Sciatic nerve (tissue), 2 donors: Measurements from ENCODE around the gene BIK. TPM values are rescaled to one million over a fixed set of nuclear protein-coding genes. Genes with fewer than 3 reads are reported as not detected.

ENCODE experiments used
- ATAC-seq: fragments of 200-7000 bp; cut with Tn5 transposase; one replicate; pipeline ENCODE4 v1.9.1; 2020; ENCODE audit warnings: mild to moderate bottlenecking, moderate library complexity
- DNase-seq: peaks from one replicate; pipeline ENCODE4 v3.0.0-alpha.2; 2020; ENCODE audit warnings: low spot score
- intact Hi-C: fragments of 100-400 bp; cut with DNase I; formaldehyde crosslinking; loops from one replicate; pipeline ENCODE4 v1.14.2; 2022
- total RNA-seq: library from RNA; stranded (reverse); fragmentation: NEBNext Ultra II Directional; extraction: Animal tissue kit (Norgen Biotek cat#: 25700); gene quantifications from one replicate; pipeline ENCODE4 v1.2.1, GENCODE V29; 2021
- donor health status: DM: no; HTN: no; CAD: no.
- donor health status: DM: no; HTN: no; CAD: no.

Gene BIK, protein sequence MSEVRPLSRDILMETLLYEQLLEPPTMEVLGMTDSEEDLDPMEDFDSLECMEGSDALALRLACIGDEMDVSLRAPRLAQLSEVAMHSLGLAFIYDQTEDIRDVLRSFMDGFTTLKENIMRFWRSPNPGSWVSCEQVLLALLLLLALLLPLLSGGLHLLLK
- total RNA-seq, result not detected

DNA sequence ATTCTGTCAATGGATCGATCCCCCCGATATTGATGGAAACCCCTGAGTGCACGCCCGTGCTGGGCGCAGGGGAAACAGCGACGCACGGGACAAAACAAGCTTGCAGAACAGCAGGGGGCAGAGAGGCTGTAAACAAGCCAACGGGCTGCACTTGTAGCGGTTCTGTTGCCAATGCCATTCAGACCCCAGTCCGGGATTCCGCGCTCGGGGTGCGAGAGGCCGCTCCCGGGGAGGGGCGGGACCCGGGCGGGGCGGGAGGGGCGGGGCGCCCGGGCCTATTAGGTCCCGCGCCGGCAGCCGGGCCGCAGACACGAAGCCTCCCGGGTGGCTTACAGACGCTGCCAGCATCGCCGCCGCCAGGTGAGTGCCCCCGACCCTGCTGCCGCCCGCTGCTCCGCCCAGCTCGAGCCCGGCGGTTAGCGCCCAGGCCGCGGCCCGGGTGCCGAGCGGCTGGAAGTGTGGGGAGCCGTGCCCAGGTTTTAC is at the start of gene BIK:
Gene BIK (plus strand): TSS at position 307 of the 483 bp plus-strand sequence. CDS start 13,273 bp downstream, outside the sequence.
- peak; percentile 51 for ATAC-seq
- intact Hi-C loops, result no loop called here
- DNase-seq, result no peak

DNA sequence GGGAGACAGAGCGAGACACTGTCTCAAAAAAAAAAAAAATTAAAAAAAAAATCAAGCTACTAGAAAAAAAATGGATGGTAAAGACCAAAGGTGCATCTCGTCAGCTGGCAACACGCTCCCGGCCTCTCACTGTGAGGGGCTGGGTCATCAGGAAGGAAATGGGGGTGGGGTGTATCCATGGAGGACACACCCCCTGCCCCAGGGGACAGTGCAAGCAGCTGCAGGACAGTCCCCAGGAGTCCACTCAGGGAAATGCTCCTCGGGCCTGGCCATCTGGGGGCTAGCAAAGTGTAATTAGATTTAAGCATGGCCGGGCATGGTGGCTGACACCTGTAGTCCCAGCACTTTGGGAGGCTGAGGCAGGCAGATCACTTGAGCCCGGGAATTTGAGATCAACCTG is 44.4 kb upstream of the BIK start:
- DNase-seq, result no peak
- intact Hi-C loops, result no loop called here
- no peak for ATAC-seq

DNA sequence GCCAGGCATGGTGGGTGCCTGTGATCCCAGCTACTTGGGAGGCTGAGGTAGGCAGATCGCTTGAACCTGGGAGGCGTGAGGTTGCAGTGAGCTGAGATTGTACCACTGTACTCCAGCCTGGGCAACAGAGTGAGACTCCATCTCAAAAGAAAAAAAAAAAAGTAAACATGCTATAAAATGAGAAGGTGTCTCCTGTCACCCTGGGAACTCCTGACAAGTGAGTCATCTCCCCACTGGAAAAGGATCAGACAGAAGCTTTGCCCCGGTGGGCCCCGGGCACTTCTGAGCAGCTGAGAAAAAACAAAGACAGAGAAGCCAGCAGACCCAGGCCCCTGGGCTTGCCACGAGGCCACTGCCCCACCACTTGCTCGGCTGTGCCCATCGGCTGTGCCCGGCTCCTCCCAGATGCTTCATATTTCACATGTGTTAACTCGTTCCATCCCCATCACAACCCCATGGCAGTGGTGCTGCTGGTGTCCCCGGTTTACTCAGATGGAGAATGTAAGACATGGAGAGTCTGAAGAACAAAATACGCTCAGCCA is 43.6 kb upstream of the BIK start:
- no peak for DNase-seq
- intact Hi-C loops, result no loop called here
- no peak for ATAC-seq

DNA sequence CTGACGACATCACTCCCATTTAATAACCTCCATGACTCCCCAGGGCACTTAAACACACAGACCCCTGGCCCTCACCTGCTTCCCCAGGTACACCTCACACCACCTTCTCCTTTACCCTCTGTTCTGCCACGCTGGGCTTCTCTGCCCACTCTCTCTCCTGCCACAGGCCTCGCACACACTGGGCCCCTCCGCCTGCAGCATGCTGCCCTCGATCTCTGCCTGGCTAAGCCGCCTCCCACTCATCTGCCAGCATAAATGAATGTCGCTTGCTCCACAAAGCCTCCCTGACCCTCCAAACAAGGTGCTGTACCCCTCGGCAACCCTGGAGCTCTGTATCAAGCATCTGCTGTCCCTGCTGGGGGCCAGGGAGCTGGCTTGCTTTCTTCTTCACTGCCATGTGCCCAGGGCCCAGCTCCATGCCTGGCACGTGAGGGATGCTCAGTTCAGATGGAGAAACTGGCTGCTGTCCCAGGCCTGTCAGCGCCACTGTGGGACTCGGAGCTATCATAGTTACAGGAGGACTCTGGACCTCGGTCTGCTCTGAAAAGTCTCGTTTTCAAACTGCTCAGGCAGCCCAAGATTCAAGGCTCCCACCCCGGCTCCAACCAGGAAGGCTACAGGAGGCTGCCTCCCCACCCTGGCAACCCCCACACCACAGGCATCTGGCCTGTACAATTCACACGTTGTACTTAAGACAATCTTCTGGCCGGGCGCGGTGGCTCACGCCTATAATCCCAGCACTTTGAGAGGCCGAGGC is 33.3 kb upstream of the BIK start:
- intact Hi-C loops, result no loop called here
- no peak for ATAC-seq
- DNase-seq, result no peak

DNA sequence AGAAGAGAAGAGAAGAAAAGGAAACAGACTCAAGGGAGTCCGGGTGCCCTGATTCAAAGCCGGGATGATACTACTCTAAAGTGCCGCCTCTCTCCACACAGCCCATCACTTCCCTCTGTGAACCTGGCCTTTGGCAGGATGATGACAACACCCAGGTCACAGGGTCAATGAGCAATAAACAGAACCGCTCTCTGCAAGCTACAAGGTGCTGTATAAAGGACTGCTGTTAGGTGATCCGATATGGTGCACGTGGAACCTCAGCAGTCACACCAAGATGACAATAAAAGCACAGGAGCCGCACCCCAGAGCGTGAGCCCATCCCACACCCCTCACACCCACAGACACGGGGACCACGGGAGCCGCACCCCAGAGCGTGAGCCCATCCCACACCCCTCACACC is 32.0 kb upstream of the BIK start:
- no peak for ATAC-seq
- no peak for DNase-seq
- intact Hi-C loops, result no loop called here

DNA sequence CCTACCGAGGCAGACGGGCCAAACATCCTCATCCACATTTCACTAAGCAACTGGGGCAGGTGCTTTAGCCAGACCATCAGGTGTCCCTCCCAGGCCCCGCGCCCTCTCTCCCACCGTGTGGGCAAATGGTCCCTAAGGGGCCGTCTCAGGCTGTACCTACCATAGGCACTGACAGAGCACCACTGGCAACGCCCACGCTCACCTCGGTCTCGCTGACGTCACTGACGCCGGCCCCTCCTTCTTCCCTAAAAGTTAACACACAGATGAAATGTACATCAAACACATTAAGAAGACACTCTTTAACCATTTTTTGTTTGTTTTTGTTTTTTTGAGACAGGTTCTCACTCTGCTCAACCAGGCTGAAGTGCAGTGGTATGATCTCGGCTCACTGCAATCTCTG is 30.8 kb upstream of the BIK start:
- DNase-seq, result no peak
- intact Hi-C loops, result no loop called here
- ATAC-seq, result no peak

DNA sequence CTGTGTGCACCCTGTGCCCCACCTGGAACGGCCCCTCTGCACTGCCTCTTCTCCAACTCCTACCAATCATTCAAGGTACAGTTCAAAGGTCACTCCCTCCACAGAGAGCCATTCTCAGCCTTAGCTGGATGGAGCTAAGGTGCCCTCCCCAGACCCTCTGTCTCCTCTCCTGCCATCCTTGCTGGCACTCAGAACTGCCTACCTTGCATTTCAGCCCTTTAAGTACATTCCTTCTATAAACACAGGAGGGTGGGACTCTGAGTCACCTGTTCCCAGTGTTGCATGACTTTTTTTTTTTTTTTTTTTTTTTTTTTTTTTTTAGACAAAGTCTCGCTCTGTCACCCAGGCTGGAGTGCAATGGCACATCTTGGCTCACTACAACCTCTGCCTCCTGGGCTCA is 29.9 kb upstream of the BIK start:
- ATAC-seq (no peak), DNase-seq (no peak)
- intact Hi-C loops, result no loop called here

DNA sequence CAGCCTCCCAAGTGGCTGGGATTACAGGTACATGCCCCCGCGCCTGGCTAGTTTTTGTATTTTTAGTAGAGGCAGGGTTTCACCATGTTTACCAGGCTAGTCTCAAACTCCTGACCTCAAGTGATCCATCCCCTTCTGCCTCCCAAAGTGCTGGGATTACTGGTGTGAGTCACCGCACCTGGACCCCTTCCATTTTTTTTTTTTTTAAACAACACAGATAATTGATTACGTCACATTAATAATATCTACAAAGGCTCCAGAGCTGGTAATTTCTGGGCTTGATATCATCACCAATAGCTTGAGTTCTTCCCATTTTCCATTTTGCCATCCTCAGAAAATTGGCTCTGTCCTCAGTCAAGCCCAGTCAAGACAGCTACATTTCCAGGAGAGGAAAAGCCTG is 28.6 kb upstream of the BIK start:
- no peak for ATAC-seq
- DNase-seq, result no peak
- intact Hi-C loops, result no loop called here

DNA sequence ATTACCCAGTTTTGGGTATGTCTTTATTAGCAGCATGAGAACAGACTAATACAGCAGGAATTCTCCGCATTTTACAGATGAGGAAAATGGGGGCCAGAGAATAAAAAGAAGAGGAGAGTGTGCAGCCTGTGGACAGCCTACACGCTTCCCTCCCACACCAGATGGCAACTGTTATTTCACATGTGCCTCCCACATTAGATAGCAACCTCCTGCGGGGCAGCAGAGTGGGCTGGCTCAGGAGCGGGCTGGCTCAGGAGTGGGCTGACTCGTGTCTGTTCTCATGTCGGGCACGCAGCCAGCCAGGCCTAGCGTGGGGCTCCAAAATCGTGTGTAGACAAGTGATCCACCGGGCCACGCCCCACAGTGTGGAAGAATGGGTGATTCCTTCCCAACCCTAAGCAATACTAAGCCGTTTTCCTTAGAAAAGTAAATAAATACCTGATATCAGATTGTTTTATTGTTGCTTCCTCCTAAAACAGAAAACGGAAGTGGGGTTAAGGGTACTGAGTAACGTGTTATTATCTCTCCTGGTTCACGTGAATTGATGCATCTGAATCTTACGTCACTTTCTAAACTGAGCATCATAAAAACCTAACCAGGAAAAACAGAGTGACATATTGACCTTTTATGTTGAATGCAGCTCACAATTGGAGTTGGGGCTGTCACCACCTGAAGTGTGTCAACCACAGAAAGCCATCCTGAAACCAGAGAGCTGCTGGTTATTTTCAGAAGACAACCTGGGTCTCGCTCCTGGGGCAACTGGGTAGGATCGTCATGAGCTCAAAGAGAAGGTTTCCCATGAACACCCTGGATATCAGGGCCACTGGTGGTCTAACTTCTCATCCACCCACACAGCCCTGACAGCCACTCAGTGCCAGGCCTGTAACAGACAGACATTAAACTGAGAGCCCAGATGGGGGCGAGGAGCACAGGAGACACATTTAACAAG is 24.6 kb upstream of the BIK start:
- intact Hi-C loops, result no loop called here
- no peak for DNase-seq
- ATAC-seq, result no peak

DNA sequence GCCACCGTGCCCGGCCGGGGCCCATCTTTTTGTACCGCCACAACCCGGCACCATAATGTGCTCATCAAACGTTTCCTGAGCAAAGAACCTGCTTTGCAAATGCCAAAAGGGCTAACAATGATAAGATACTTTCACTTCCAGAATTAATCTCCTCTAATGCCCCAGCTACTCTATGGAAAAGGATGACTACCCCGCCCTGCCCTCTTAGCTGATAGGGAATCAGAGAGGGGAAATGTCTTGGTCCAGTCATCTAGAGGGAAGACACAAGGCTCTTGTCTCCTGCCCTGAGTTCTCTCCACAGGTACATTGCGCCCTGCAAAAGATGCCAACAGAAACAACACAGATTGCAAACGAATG is 21.9 kb upstream of the BIK start:
- ATAC-seq (no peak), DNase-seq (no peak)
- intact Hi-C loops, result no loop called here

DNA sequence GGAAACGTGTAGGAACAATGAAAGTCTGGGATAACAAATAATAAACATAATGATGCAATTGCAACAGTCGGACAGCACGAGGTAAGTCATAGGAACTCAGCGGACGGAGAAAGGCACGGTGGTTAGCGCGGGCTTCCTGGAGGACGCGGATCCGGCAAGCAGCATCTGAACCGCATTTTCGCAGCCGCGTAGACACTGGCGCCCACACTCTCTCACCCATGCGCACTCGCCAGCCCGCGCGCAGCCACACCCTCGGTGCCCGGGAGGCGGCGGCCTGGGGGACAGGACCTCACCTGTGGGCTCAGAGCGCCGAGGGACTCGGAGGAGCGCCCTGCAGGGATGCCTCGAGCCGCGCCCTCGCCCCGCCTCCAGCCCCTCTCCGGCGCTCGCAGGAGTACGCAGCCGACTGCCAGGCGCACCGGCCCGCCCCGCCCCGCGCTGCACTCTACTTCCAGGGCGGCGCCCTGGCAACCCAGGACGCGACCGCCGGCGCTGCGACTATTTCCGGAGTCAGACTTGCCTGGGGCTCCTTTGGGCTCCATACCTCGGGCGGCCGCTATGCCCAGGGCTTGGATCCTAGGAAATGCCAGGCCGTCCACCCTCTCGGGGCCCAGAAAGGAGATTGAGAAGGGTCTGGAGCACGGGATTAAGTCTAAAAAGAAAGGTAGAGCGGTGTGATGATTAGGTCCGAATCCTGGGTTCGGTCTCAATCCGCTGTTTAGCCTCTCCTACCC is 21.4 kb upstream of the BIK start, which contains the start of gene TTLL1:
Gene TTLL1 (minus strand): TSS at position 408 of the 734 bp plus-strand sequence. CDS start 13,805 bp downstream, outside the sequence.
- intact Hi-C loops, result no loop called here
- ATAC-seq, result peak; percentile 95
- peak; percentile 90 for DNase-seq

DNA sequence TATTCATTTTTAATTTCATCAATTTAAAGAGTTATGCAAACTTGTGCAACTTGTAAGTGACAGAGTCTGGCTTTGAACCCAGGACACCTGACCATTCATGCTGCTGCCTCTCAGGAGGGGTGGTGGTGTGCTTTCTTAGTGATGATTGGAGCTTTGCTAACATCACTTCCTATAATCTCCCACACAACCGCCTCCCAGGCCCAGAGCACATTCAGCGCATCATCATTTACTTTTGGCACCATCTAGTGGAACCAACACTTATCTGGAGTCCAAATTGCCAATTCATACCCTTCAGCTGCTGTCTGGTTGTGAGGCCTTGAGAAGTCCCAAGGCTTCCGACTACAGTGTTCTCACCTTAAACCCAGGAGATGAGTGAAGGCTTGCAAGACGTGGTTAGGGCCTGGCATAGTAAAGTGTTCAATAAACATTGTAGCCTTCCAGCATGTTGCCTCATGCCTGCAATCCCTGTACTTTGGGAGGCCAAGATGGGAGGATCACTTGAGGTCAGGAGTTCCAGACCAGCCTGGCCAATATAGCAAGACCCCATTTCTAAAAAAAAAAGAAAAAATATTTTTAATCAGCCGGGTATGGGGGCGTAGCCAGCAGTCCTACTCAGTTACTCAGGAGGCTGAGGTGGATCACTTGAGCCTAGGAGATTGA is 20.3 kb upstream of the BIK start:
- peak; percentile 87 for ATAC-seq
- DNase-seq, result no peak
- intact Hi-C loops, result no loop called here

DNA sequence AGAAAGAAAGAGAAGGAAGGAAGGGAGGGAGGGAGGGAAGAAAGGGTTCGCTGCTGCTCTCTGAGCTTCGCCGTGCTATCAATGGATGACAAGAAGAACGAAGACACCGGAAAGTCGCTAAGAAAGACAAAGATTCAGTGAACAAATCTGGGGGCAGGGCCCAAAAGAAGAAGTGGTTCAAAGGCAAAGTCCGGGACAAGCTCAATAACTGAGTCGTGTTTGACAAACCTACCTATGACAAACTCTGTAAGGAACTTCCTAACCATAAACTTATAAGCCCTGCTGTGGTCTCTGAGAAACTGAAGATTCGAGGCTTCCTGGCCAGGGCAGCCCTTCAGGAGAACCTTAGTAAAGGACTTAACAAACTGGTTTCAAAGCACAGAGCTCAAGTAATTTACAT is 18.5 kb upstream of the BIK start:
- intact Hi-C loops, result no loop called here
- DNase-seq, result no peak
- ATAC-seq, result no peak

DNA sequence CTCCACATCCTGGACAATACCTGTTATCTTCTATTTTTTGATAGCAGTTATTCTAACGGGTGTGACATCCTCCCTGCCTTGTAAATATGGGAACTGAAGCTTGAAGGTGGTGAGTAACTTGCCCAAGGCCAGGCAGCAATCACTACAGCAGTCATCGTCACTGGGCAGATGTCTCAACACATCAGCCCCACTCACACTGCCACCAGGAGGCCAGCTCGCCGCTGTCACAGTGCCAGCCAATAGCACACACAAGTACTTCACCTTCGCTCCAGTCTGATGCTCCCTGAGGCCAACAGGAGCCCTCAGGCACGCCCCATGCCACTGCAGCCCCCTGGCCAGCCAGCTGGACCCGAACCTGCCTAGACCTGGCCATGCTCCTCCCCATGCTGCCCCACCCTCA is 16.5 kb upstream of the BIK start:
- intact Hi-C loops, result no loop called here
- no peak for ATAC-seq
- DNase-seq, result no peak

DNA sequence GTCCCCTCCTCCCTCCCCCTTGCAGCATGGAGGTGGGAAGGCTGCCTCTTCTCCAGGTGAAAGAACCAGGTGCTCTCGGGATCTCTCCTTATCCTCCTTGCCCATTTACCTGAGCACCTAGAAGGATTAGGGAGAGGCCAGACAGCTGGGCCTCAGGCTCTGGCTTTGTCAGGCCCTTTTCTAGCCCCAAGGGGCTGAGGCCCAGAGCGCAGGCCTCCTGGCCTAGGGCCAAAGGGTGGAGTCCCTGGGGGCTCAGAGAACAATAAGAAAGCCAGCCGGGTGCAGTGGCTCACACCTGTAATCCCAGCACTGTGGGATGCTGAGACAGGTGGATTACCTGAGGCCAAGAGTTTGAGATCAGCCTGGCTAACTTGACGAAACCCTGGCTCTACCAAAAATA is 16.0 kb upstream of the BIK start:
- no peak for DNase-seq
- no peak for ATAC-seq
- intact Hi-C loops, result no loop called here

DNA sequence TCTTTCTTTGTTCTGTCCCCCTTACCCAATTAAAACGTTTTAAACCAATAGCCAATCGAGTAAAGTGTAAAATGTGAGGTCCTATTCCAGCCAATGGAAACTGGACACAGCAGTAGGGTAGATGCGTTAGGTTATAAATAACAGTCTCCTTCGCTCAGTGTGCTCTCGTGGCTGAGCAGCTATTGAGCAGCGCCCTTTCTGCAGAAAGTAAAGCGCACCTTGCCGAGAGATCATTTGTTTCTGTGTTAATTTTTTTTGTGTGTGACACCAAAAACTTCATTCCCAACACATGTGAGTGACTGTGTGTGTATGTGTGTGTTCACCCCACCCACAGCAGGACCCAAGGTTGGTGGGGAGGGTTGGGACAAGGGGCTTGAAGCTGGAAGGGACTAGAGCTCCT is 14.1 kb upstream of the BIK start:
- ATAC-seq (no peak), DNase-seq (no peak)
- intact Hi-C loops, result no loop called here

DNA sequence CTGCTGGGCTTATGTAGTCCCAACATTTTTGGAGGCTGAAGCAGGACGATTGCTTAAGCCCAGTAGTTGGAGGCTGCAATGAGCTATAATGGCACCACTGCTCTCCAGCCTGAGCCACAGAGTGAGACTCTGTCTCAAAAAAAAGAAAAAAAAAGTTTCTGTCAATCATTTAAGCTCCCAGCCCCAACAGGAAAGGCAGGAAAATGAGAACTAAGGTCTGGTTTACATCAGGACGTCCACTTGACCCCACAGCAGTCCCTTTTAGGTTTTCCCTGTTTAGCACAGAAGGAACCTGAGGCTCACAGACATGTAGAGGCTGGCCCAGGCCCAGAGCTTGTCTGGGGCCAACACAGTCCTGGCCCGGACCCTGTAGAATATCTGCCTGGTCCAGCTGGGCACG is 12.2 kb upstream of the BIK start:
- ATAC-seq (no peak), DNase-seq (no peak)
- intact Hi-C loops, result no loop called here

DNA sequence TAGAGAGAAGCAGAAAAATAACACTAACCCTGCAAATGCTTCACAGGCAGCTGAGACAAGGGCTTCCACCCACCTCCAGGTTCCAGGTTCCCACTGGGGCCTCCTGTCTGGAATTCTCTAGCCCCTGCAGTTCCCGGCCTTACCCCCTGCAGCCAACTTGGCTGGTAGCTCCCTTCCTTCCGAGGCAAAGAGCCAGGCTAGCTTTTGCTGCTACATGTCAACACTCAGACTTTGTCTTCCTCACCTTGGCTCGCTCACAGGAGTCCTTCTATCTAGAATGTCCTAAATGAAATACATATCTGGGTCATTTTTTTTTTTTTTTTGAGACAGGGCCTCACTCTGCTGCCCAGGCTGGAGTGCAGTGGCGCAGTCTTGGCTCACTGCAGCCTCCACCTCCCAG is 11.5 kb upstream of the BIK start:
- DNase-seq (no peak), ATAC-seq (no peak)
- intact Hi-C loops, result no loop called here
